H1 (cell line): Measurements from ENCODE around the gene LINGO4. TPM values are rescaled to one million over a fixed set of nuclear protein-coding genes. Genes with fewer than 3 reads are reported as not detected.

Source experiments
- CTCF ChIA-PET: fragments of 300-600 bp; sonication (Branson Sonifier 250); formaldehyde crosslinking; loops from one replicate; lab custom pipeline; 2021; ENCODE audit not compliant: partially characterized antibody; lab: Charles Lee
- POLR2A ChIA-PET: fragments of 300-600 bp; sonication (Branson Sonifier 250); formaldehyde crosslinking; loops from one replicate; lab custom pipeline; 2021; ENCODE audit warnings: inconsistent platforms; ENCODE audit not compliant: partially characterized antibody; lab: Charles Lee
- DNase-seq, 2 experiments: peaks; one replicate each; pipeline versions ENCODE4 v3.0.0 to v3.0.0-alpha.2; 2010 to 2022; ENCODE audit warnings: low spot score in 2 of 2, low read depth in 1 of 2, mixed read lengths in 1 of 2
- FAIRE-seq: peaks from 2 replicates; lab custom pipeline; 2011; peaks lifted over from hg19 to GRCh38; lab: Jason Lieb, UNC
- H2AFZ ChIP-seq: 2 replicates; pipeline ENCODE4 v1.8.1; 2012; ENCODE audit warnings: low read length, inconsistent platforms
- H2AK5ac ChIP-seq: 2 replicates; pipeline ENCODE4 v1.6.1; 2013; ENCODE audit warnings: low read depth, low read length
- H2BK120ac ChIP-seq: replicated peaks from 2 replicates; pipeline ENCODE3; 2013; ENCODE audit warnings: low read depth, low read length, inconsistent platforms
- H2BK12ac ChIP-seq: 2 replicates; pipeline ENCODE4 v1.6.1; 2013; ENCODE audit warnings: low read depth, low read length
- H2BK15ac ChIP-seq: 2 replicates; pipeline ENCODE4 v1.6.1; 2013; ENCODE audit warnings: low read length
- H2BK20ac ChIP-seq: 2 replicates; pipeline ENCODE4 v1.6.1; 2013; ENCODE audit warnings: low read length
- H2BK5ac ChIP-seq: 2 replicates; pipeline ENCODE4 v1.6.1; 2013; ENCODE audit warnings: low read depth, low read length
- H3K14ac ChIP-seq: 2 replicates; pipeline ENCODE4 v1.6.1; 2013; ENCODE audit warnings: inconsistent platforms; ENCODE audit not compliant: insufficient read length
- H3K18ac ChIP-seq: 2 replicates; pipeline ENCODE4 v1.6.1; 2013; ENCODE audit warnings: low read length; ENCODE audit errors: extremely low read depth
- H3K23ac ChIP-seq: 2 replicates; pipeline ENCODE4 v1.6.1; 2013; ENCODE audit warnings: inconsistent platforms; ENCODE audit not compliant: insufficient read length
- H3K23me2 ChIP-seq: 2 replicates; pipeline ENCODE4 v1.6.1; 2013; ENCODE audit warnings: low read depth, low read length
- H3K27ac ChIP-seq: 2 replicates; pipeline ENCODE4 v1.6.1; 2011; ENCODE audit warnings: low read depth, low read length, inconsistent platforms
- H3K27me3 ChIP-seq, 4 experiments: replicated peaks in 1 of 4; 1 replicate in 1 of 4; 2 replicates in 3 of 4; pipeline versions ENCODE4 v1.6.1 to v1.8.1; 2011 to 2013; ENCODE audit warnings: low read length in 3 of 4, mild to moderate bottlenecking in 3 of 4, inconsistent platforms in 2 of 4, mixed read lengths in 2 of 4, moderate library complexity in 1 of 4; ENCODE audit not compliant: control insufficient read depth in 3 of 4, insufficient read depth in 3 of 4; ENCODE audit errors: extremely low read depth in 1 of 4
- H3K36me3 ChIP-seq, 4 experiments: 2 replicates each; pipeline versions ENCODE4 v1.6.1 to v1.8.1; 2011 to 2013; ENCODE audit warnings: mild to moderate bottlenecking in 4 of 4, low read length in 3 of 4, moderate library complexity in 2 of 4, control low read depth in 1 of 4, inconsistent platforms in 1 of 4; ENCODE audit not compliant: insufficient read depth in 4 of 4, control insufficient read depth in 2 of 4
- H3K4ac ChIP-seq: replicated peaks from 2 replicates; pipeline ENCODE3; 2013; ENCODE audit warnings: low read length, low read depth, mixed read lengths, inconsistent platforms; ENCODE audit not compliant: insufficient read length
- H3K4me1 ChIP-seq, 4 experiments: replicated peaks in 1 of 4; 1 replicate in 1 of 4; 2 replicates in 3 of 4; pipeline versions ENCODE4 v1.6.1 to v1.8.1; 2011 to 2013; ENCODE audit warnings: low read length in 3 of 4, inconsistent platforms in 2 of 4, mixed read lengths in 1 of 4; ENCODE audit not compliant: insufficient read depth in 4 of 4, control insufficient read depth in 3 of 4
- H3K4me2 ChIP-seq, 2 experiments: 2 replicates each; pipeline versions ENCODE4 v1.6.1 to v1.8.1; 2011 to 2013; ENCODE audit warnings: low read depth in 2 of 2, low read length in 2 of 2, control low read depth in 1 of 2, inconsistent platforms in 1 of 2, mild to moderate bottlenecking in 1 of 2; ENCODE audit not compliant: insufficient read depth in 1 of 2
- H3K4me3 ChIP-seq, 4 experiments: fragments of 200-600, 300-600 bp in 1 of 4; sonication (generic), shearing (Covaris generic), sonication (Bioruptor Twin) in 1 of 4; 2 replicates each; pipeline versions ENCODE4 v1.5.1 to v1.8.1; 2011 to 2016; ENCODE audit warnings: low read length in 4 of 4, low read depth in 3 of 4, control low read depth in 2 of 4, inconsistent platforms in 2 of 4, mild to moderate bottlenecking in 2 of 4, mixed read lengths in 1 of 4, moderate library complexity in 1 of 4; ENCODE audit not compliant: insufficient read depth in 2 of 4; ENCODE audit errors: extremely low read depth in 1 of 4
- H3K56ac ChIP-seq: replicated peaks from 2 replicates; pipeline ENCODE3; 2013; ENCODE audit warnings: low read depth, mild to moderate bottlenecking, mixed read lengths, low read length, inconsistent platforms; ENCODE audit not compliant: insufficient read length
- H3K79me1 ChIP-seq: 2 replicates; pipeline ENCODE4 v1.6.1; 2013; ENCODE audit warnings: low read depth, low read length, control low read depth
- H3K79me2 ChIP-seq, 2 experiments: 2 replicates each; pipeline versions ENCODE4 v1.6.1 to v1.8.1; 2012 to 2013; ENCODE audit warnings: low read length in 2 of 2, mild to moderate bottlenecking in 2 of 2, inconsistent platforms in 1 of 2; ENCODE audit not compliant: insufficient read depth in 2 of 2, control insufficient read depth in 1 of 2
- H3K9ac ChIP-seq, 4 experiments: replicated peaks in 1 of 4; 1 replicate in 1 of 4; 2 replicates in 3 of 4; pipeline versions ENCODE4 v1.6.1 to v1.8.1; 2011 to 2013; ENCODE audit warnings: low read depth in 3 of 4, low read length in 3 of 4, control low read depth in 2 of 4, mild to moderate bottlenecking in 2 of 4, moderate library complexity in 2 of 4, inconsistent platforms in 1 of 4; ENCODE audit errors: extremely low read depth in 1 of 4
- H3K9me3 ChIP-seq, 2 experiments: 2 replicates each; pipeline versions ENCODE4 v1.6.1 to v1.8.1; 2012 to 2013; ENCODE audit warnings: mild to moderate bottlenecking in 2 of 2, moderate library complexity in 2 of 2, control low read depth in 1 of 2, inconsistent platforms in 1 of 2, low read depth in 1 of 2, low read length in 1 of 2, mixed read lengths in 1 of 2; ENCODE audit not compliant: insufficient read depth in 2 of 2
- H4K20me1 ChIP-seq, 2 experiments: replicated peaks in 1 of 2; 2 replicates each; pipeline versions ENCODE3 to v1.8.1; 2011 to 2013; ENCODE audit warnings: inconsistent platforms in 2 of 2, low read length in 2 of 2, mild to moderate bottlenecking in 1 of 2; ENCODE audit not compliant: insufficient read depth in 2 of 2, control insufficient read depth in 1 of 2
- H4K5ac ChIP-seq: 2 replicates; pipeline ENCODE4 v1.6.1; 2013; ENCODE audit warnings: low read length, low read depth, mixed read lengths, inconsistent platforms; ENCODE audit not compliant: insufficient read length
- H4K8ac ChIP-seq: 2 replicates; pipeline ENCODE4 v1.8.0; 2013; ENCODE audit warnings: mild to moderate bottlenecking, moderate library complexity, low read length, inconsistent platforms; ENCODE audit not compliant: insufficient read depth; ENCODE audit errors: extremely low read depth
- H4K91ac ChIP-seq: replicated peaks from 2 replicates; pipeline ENCODE3; 2013; ENCODE audit warnings: low read length, mixed read lengths, inconsistent platforms; ENCODE audit not compliant: insufficient read length
- KDM4A ChIP-seq: IDR thresholded peaks from one replicate; pipeline ENCODE4 v1.7.1; 2012; ENCODE audit warnings: low read depth, mild to moderate bottlenecking, moderate library complexity, low read length, inconsistent platforms; ENCODE audit not compliant: severe bottlenecking
- RAD21 ChIP-seq, 2 experiments: IDR thresholded peaks in 1 of 2; conservative IDR thresholded peaks in 1 of 2; 2 replicates each; pipeline ENCODE4 v1.6.1; 2011; ENCODE audit warnings: low read depth in 2 of 2, low read length in 2 of 2, improper control_type of control experiment in 1 of 2, inconsistent platforms in 1 of 2, mild to moderate bottlenecking in 1 of 2, moderate library complexity in 1 of 2
- SIRT6 ChIP-seq: IDR thresholded peaks from one replicate; pipeline ENCODE4 v1.7.1; 2012; ENCODE audit warnings: low read length, inconsistent platforms
- TAF7 ChIP-seq: optimal IDR thresholded peaks from 2 replicates; pipeline ENCODE3; 2011; ENCODE audit warnings: low read depth, mild to moderate bottlenecking, inconsistent platforms, low read length, moderate library complexity, borderline replicate concordance
- USF2 ChIP-seq: IDR thresholded peaks from 2 replicates; pipeline ENCODE4 v1.6.1; 2011; ENCODE audit warnings: low read length, improper control_type of control experiment
- WGBS, 2 experiments: shearing (Covaris generic) in 1 of 2; methylation state at CpG; one replicate each; pipeline versions ENCODE4 v1.1.6 to v1.1.7; 2013 to 2015; ENCODE audit warnings: low lambda C conversion rate in 2 of 2, mixed read lengths in 2 of 2, inconsistent platforms in 1 of 2, low coverage in 1 of 2, missing lambda C conversion rate in 1 of 2; ENCODE audit not compliant: insufficient replicate concordance in 2 of 2, insufficient coverage in 1 of 2, insufficient read length in 1 of 2; ENCODE audit errors: extremely low coverage in 1 of 2, missing lambda C conversion rate in 1 of 2; 5-methylcytosine and 5-hydroxymethylcytosine counted together
- polyA plus RNA-seq, 7 experiments: library from polyadenylated mRNA; depleted of rRNA in 3 of 7; stranded (reverse) in 5 of 7; unstranded in 2 of 7; fragments of >200 nt in 5 of 7; fragments of 200-250 nt in 2 of 7; gene quantifications; 1 replicate in 5 of 7; 2 replicates in 1 of 7; 4 replicates in 1 of 7; pipeline versions ENCODE4 v1.2.1 to v1.2.3, GENCODE V29; 2011 to 2013; ENCODE audit warnings: missing spikeins in 2 of 7, mixed read lengths in 2 of 7
- total RNA-seq: library from RNA; stranded (reverse); fragmentation: NEBNext Ultra II Directional; extraction: Animal tissue kit (Norgen Biotek cat#: 25700); gene quantifications from 2 replicates; pipeline ENCODE4 v1.2.1, GENCODE V29; 2021

LINGO4 gene
- total and polyA plus RNA-seq, 2 of the 8 experiments (the other 6 are each of a cell fraction or from before 2014, with no cell fraction given) = 0.03 TPM; not detected in 1

- Histone ChIP-seq H3K23me2 (no peaks in the 10 kb centered on the region), H2AK5ac (no peak overlapping the region), H2BK5ac (no peak overlapping the region), H2AFZ (no peak overlapping the region), H3K56ac (no peak overlapping the region), H4K5ac (no peak overlapping the region), H3K4me1 (peaks cover 0 to under 1% (median 0%) of the 10 kb centered on the region in 4 experiments; a peak in 2 of 7 replicates), H3K9me3 (no peaks in the 10 kb centered on the region), H3K79me2 (no peaks in the 10 kb centered on the region), H3K36me3 (no peaks in the 10 kb centered on the region), H3K18ac (no peak overlapping the region), H3K27me3 (no peaks in the 10 kb centered on the region), H3K79me1 (no peaks in the 10 kb centered on the region), H3K23ac (no peak overlapping the region), H3K4ac (no peak overlapping the region), H4K91ac (no peak overlapping the region), H3K9ac (no peak overlapping the region), H2BK12ac (no peak overlapping the region), H3K4me2 (no peak overlapping the region), H3K27ac (no peak overlapping the region), H3K14ac (no peak overlapping the region), H2BK15ac (no peak overlapping the region), H2BK120ac (no peak overlapping the region), H4K8ac (no peak overlapping the region), H3K4me3 (no peak overlapping the region), H2BK20ac (no peak overlapping the region), H4K20me1 (no peaks in the 10 kb centered on the region)
- WGBS, 2 experiments = 80% methylated on average over 8 of the region's 8 CpGs; no CpG with 5 or more reads in 1 of the 2 experiments
- DNase-seq (no peak), FAIRE-seq (no peak)
- POLR2A ChIA-PET = interaction anchor here (0.6 to 3.2 kb wide), 2 partner anchors 12 to 590 kb away, joined by 5 to 19 read pairs; partner anchors contain the start of gene C2CD4D
- CTCF ChIA-PET = interaction anchor here (0.7 to 1.0 kb wide), 3 partner anchors 22 to 73 kb away, joined by 3 read pairs; no protein-coding TSS in a partner anchor
- TF ChIP-seq TAF7 = no peak
- TF ChIP-seq KDM4A = no peak
- TF ChIP-seq RAD21 (IDR thresholded peaks at IDR 0.05 in 1 of 2, conservative IDR thresholded peaks at IDR 0.05 in 1 of 2; ENCODE audit: low read depth in 2 of 2, low read length in 2 of 2) = no peak
- no peak for TF ChIP-seq USF2
- TF ChIP-seq SIRT6 = no peak
These were observed 46.7 kb upstream of the LINGO4 start for GRCh38 chr1:151851886-151852285.
